Stimulated activated naive CD8-positive, alpha-beta T cell treated with anti-CD3 and anti-CD28 coated beads, Interleukin-15, amount 100 ng/mL, for 72 hours (primary cell): ENCODE data around the gene CENPP.

Experiments
- ATAC-seq: fragments of 150-1000 bp; cut with Tn5 transposase; 2 replicates; pipeline ENCODE4 v1.10.0; 2021; ENCODE audit warnings: mild to moderate bottlenecking, moderate library complexity
- DNase-seq, 2 donors: peaks; one replicate each; pipeline ENCODE4 v3.0.0; 2021 to 2022
- H3K27ac Mint-ChIP-seq, 2 donors: one replicate each; pipeline ENCODE4 v1.8.0; 2022; ENCODE audit warnings: mild to moderate bottlenecking in 2 of 2, mixed read lengths in 2 of 2, moderate library complexity in 2 of 2
- H3K27me3 Mint-ChIP-seq: one replicate; pipeline ENCODE4 v1.8.0; 2022; ENCODE audit warnings: mixed read lengths
- H3K4me1 Mint-ChIP-seq: one replicate; pipeline ENCODE4 v1.8.0; 2022; ENCODE audit warnings: mild to moderate bottlenecking, mixed read lengths
- H3K4me3 Mint-ChIP-seq, 2 donors: one replicate each; pipeline ENCODE4 v1.8.0; 2022; ENCODE audit warnings: mild to moderate bottlenecking in 2 of 2, mixed read lengths in 2 of 2, moderate library complexity in 1 of 2
- H3K9me3 Mint-ChIP-seq, 2 donors: one replicate each; pipeline ENCODE4 v1.8.0; 2022; ENCODE audit warnings: mixed read lengths in 2 of 2

The CENPP gene

GRCh38 chr9:92508018-92508820 is 182.5 kb downstream of the CENPP start:
- DNase-seq, result no peak
- peak overlapping the region in 1 of 2 donors; percentile 55 for H3K27ac Mint-ChIP-seq
- ATAC-seq, result no peak
- H3K4me3 Mint-ChIP-seq, result no peak overlapping the region
- H3K27me3 Mint-ChIP-seq, result no peaks in the 10 kb centered on the region
- no peaks in the 10 kb centered on the region for H3K9me3 Mint-ChIP-seq
- H3K4me1 Mint-ChIP-seq, result peaks cover 12% of the 10 kb centered on the region

DNA sequence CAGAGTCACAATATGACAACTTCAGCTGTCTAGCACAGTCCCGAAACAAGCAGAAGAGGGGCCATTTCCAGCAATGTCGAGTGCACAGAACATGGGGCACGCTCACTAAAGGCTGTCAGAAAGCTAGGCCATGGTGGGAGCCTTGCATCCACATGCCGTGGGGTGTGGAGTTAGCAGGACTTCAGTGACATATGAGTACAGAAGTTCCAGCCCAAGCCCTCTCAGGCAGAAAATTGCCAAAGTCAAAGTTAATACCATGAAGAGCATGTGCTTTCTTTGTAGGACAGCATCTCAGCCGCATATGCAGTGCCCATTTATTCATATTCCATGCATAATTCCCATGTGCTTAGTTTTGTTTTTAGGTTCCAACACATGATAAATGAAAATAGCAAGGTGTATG is 183.3 kb downstream of the CENPP start:
- ATAC-seq (no peak), DNase-seq (no peak)
- Mint-ChIP-seq H3K9me3 (no peaks in the 10 kb centered on the region), H3K4me1 (peaks cover 12% of the 10 kb centered on the region), H3K4me3 (no peak overlapping the region), H3K27me3 (no peaks in the 10 kb centered on the region), H3K27ac (no peak overlapping the region)

- Mint-ChIP-seq H3K27ac (no peak overlapping the region), H3K27me3 (no peaks in the 10 kb centered on the region), H3K4me3 (no peak overlapping the region), H3K4me1 (peaks cover 12% of the 10 kb centered on the region), H3K9me3 (no peaks in the 10 kb centered on the region)
- no peak for DNase-seq
- ATAC-seq, result no peak
Observed at GRCh38 chr9:92510747-92511146, 185.0 kb downstream of the CENPP start.

DNA sequence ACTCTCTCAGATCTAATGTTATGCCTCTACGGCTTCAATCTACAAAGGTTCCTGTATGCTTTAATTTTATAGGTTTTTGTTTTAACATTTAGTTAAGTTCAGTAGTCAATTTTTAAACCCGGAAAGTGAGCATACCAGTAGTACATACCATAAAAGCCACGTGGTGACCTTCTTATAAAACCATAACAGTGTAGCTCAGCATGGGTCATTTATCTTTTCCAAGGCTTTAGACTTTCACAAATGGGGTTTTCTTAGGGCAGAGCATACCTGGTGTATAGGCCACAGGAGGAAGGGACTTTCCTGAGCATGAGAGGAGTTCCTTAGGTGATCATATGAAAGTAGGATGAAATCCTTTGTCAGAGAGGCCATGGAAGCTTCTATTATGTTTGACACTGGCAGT is 186.9 kb downstream of the CENPP start:
- H3K27ac Mint-ChIP-seq, result no peak overlapping the region
- no peak overlapping the region for H3K4me3 Mint-ChIP-seq
- no peak for DNase-seq
- H3K27me3 Mint-ChIP-seq, result no peaks in the 10 kb centered on the region
- H3K4me1 Mint-ChIP-seq, result peaks cover 6% of the 10 kb centered on the region
- ATAC-seq, result no peak
- no peaks in the 10 kb centered on the region for H3K9me3 Mint-ChIP-seq

- H3K4me1 Mint-ChIP-seq, result peaks cover 6% of the 10 kb centered on the region
Observed at GRCh38 chr9:92513349-92513748, 187.6 kb downstream of the CENPP start.

GRCh38 chr9:92514635-92515034 is 188.9 kb downstream of the CENPP start:
- H3K27me3 Mint-ChIP-seq, result no peaks in the 10 kb centered on the region
- peaks cover 6% of the 10 kb centered on the region for H3K4me1 Mint-ChIP-seq
- peak overlapping the region in 1 of 2 donors; percentile 51 for H3K27ac Mint-ChIP-seq
- no peak for ATAC-seq
- H3K9me3 Mint-ChIP-seq, result no peaks in the 10 kb centered on the region
- DNase-seq, result no peak
- no peak overlapping the region for H3K4me3 Mint-ChIP-seq

More at GRCh38 chr9:92513349-92513748, 187.6 kb downstream of the CENPP start:
- H3K9me3 Mint-ChIP-seq, result no peaks in the 10 kb centered on the region
- DNase-seq (no peak), ATAC-seq (no peak)
- no peak overlapping the region for H3K27ac Mint-ChIP-seq
- H3K27me3 Mint-ChIP-seq, result no peaks in the 10 kb centered on the region
- H3K4me3 Mint-ChIP-seq, result no peak overlapping the region

- H3K27ac Mint-ChIP-seq, result no peak overlapping the region
- DNase-seq (no peak), ATAC-seq (no peak)
- no peak overlapping the region for H3K4me3 Mint-ChIP-seq
- peaks cover 6% of the 10 kb centered on the region for H3K4me1 Mint-ChIP-seq
- no peaks in the 10 kb centered on the region for H3K9me3 Mint-ChIP-seq
- no peaks in the 10 kb centered on the region for H3K27me3 Mint-ChIP-seq
Observed at GRCh38 chr9:92516521-92516920, 190.8 kb downstream of the CENPP start.

- no peak for DNase-seq
- Mint-ChIP-seq H3K4me1 (peaks cover 6% of the 10 kb centered on the region), H3K27me3 (no peaks in the 10 kb centered on the region), H3K4me3 (no peak overlapping the region), H3K27ac (no peak overlapping the region), H3K9me3 (no peaks in the 10 kb centered on the region)
- no peak for ATAC-seq
Observed at GRCh38 chr9:92517046-92517445, 191.3 kb downstream of the CENPP start.

DNA sequence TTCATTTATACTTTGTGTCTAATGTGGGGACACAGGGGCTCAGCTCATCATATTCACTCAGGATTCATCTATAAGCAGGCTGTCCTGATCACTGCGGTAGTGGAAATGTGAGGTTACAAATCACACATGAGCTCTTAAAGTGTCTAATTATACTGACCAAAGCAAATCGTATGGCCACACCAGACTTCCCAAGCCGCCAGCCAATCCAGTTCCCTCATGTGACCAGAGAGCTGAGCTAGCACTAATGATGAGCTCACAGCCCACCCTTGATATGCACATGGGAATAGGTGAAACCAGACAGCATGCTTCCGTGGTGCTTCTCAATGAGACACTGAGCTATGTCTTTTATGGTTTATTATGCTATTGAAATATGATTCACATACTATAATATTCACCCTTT is 192.4 kb downstream of the CENPP start:
- H3K27me3 Mint-ChIP-seq, result no peaks in the 10 kb centered on the region
- DNase-seq, result no peak
- ATAC-seq, result no peak
- no peaks in the 10 kb centered on the region for H3K4me1 Mint-ChIP-seq
- H3K4me3 Mint-ChIP-seq, result no peak overlapping the region
- H3K9me3 Mint-ChIP-seq, result no peaks in the 10 kb centered on the region
- H3K27ac Mint-ChIP-seq, result no peak overlapping the region

GRCh38 chr9:92520837-92521236 is 195.1 kb downstream of the CENPP start:
- H3K9me3 Mint-ChIP-seq, result no peaks in the 10 kb centered on the region
- ATAC-seq, result no peak
- no peak overlapping the region for H3K27ac Mint-ChIP-seq
- no peaks in the 10 kb centered on the region for H3K4me1 Mint-ChIP-seq
- no peak for DNase-seq
- no peak overlapping the region for H3K4me3 Mint-ChIP-seq
- no peaks in the 10 kb centered on the region for H3K27me3 Mint-ChIP-seq

DNA sequence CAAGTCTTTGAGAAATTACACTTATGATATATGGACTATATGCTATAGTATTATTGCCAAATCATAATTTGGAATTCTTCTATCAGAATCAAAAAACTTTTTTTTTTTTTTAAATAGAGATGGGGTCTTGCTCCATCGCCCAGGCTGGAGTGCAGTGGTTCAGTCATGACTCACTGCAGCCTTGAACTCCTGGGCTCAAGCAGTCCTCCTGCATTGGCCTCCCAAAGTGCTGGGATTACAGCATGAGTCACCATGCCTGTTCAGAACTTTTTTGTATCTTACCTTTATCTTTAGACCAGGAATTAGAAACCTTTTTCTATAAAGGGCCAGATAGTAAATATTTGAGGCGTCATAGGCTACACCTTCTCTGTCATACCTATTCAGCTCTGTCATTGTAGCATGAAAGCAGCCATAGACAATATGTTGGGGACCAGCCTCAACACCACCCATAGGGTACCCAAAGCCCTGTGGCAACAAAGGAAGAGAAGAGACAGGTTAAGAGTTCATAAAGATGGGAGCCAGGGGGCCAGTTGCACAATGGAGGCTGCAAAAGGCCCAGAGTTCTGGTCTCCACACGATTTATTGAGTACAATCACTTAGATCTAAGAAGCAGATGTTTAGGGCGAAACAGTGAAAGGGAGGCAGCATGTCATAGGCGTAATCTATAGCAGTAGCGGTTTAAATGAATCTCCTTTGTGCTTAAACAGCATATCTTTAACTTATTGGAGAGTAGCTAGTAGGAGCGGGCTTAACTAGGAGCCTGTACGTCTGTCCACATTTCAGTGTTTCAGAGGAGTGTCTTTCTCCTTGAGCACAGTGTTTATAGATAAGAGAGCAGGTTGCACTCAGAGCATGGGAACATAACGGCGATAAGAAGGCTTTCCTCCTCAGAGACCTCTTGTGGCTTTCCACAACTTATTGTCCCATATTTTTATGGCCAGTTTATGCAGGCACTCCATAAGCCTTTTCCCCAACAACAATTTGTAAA is 197.5 kb downstream of the CENPP start:
- no peaks in the 10 kb centered on the region for H3K27me3 Mint-ChIP-seq
- ATAC-seq, result no peak
- no peaks in the 10 kb centered on the region for H3K9me3 Mint-ChIP-seq
- H3K4me3 Mint-ChIP-seq, result no peak overlapping the region
- peak overlapping the region in 1 of 2 donors; percentile 55 for H3K27ac Mint-ChIP-seq
- DNase-seq, result no peak
- H3K4me1 Mint-ChIP-seq, result no peaks in the 10 kb centered on the region

GRCh38 chr9:92524881-92525280 is 199.1 kb downstream of the CENPP start:
- H3K27ac Mint-ChIP-seq, result no peak overlapping the region
- no peak overlapping the region for H3K4me3 Mint-ChIP-seq

DNA sequence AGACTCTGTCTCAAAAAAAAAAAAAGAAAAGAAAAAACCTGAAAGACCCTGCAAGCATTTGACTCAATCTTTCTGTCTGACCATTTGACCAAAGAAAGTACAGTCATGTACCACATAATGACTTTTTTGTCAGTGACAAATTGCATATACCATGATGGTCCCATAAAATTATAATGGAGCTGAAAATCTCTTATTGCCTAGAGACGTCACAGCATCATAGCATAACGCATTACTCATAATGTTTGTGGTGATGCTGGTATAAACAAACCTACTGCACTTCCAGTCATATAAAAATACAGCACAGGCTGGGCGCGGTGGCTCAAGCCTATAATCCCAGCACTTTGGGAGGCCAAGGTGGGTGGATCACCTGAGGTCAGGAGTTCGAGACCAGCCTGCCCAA is 199.6 kb downstream of the CENPP start:
- H3K4me3 Mint-ChIP-seq, result no peak overlapping the region
- H3K27ac Mint-ChIP-seq, result no peak overlapping the region
- ATAC-seq (no peak), DNase-seq (no peak)
- no peaks in the 10 kb centered on the region for H3K27me3 Mint-ChIP-seq
- H3K4me1 Mint-ChIP-seq, result no peaks in the 10 kb centered on the region
- no peaks in the 10 kb centered on the region for H3K9me3 Mint-ChIP-seq

More at GRCh38 chr9:92524881-92525280, 199.1 kb downstream of the CENPP start:
- Mint-ChIP-seq H3K4me1 (no peaks in the 10 kb centered on the region), H3K27me3 (no peaks in the 10 kb centered on the region), H3K9me3 (no peaks in the 10 kb centered on the region)
- no peak for DNase-seq
- no peak for ATAC-seq

DNA sequence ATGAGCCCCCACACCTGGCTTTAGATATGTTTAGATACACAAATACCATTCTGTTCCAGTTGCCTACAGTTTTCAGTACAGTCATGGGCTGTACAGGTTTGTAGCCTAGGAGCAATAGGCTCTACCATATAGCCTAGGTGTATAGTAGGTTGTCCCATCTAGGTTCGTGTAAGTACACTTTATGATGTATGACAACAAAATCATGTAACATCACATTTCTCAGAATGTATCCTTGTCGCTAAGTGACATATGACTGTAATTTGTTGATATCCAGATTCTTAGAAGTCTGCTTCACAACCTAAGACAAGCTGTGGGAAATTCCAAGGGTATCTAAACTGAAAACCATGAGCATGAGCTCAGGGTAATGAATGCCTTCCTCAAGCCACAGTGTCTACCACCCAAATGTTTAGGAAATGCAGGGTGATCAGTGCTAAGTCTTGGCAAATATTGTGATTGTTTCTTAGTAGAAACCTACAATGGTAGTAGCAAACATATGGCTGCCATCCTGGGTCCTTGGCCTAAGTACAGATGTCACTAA is 201.6 kb downstream of the CENPP start:
- H3K4me1 Mint-ChIP-seq, result no peaks in the 10 kb centered on the region
- no peaks in the 10 kb centered on the region for H3K27me3 Mint-ChIP-seq
- peak; percentile 43 for ATAC-seq
- DNase-seq, result no peak
- H3K4me3 Mint-ChIP-seq, result no peak overlapping the region
- H3K27ac Mint-ChIP-seq, result no peak overlapping the region
- no peaks in the 10 kb centered on the region for H3K9me3 Mint-ChIP-seq

DNA sequence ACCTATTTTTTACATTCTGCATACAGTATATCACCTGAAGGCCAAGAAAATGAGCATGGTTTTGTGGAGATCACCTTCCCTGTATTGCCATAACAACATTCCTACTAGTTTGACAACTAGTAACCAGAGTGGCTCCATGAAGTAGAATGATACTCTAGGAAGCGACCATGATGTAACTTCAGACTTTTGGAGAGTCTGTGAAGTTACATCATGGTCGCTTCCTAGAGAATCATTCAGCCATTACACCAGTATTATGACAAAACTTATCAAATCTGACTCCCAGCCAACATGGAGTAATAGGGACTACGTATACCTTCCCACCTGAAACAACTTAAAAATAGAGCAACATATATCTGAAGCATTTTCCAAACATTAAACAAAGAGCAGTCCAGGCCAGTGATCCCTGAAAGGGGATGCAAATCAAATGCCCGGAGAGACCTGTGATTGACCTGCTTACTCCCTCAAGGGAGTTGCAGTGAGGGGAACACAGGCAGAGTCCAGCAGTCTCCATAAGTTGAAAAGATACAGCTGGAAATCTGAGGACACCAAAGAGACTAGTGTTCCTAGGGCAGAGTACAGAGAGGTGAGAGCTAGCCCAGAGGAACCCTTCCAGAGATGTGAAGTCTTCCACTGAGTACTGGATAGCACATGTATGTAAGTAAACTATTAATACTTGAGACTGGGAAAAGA is 202.2 kb downstream of the CENPP start:
- no peaks in the 10 kb centered on the region for H3K9me3 Mint-ChIP-seq
- ATAC-seq, result no peak
- peak overlapping the region in 1 of 2 donors; percentile 17 for H3K27ac Mint-ChIP-seq
- no peak for DNase-seq
- no peaks in the 10 kb centered on the region for H3K4me1 Mint-ChIP-seq
- H3K27me3 Mint-ChIP-seq, result no peaks in the 10 kb centered on the region
- H3K4me3 Mint-ChIP-seq, result no peak overlapping the region
